DND-41 (cell line): ENCODE measurements around the gene ATG14.

ENCODE experiments used
- CTCF ChIP-seq: IDR thresholded peaks from 2 replicates; pipeline ENCODE4 v1.5.1; 2012; ENCODE audit warnings: borderline replicate concordance, low read length, moderate library complexity, mild to moderate bottlenecking; ENCODE audit not compliant: poor library complexity, severe bottlenecking; ENCODE audit errors: extremely low read depth
- EZH2 ChIP-seq: IDR thresholded peaks from 3 replicates; pipeline ENCODE4 v1.6.1; 2012; ENCODE audit warnings: borderline replicate concordance, low read depth, mild to moderate bottlenecking, moderate library complexity, low read length, inconsistent platforms; ENCODE audit not compliant: severe bottlenecking

- TF ChIP-seq EZH2: no peak
- no peak for TF ChIP-seq CTCF
These were observed 38.5 kb upstream of the ATG14 start for GRCh38 chr14:55450124-55450523.
